GM12878 (cell line): ENCODE data around the gene APBB3. TPM values are rescaled to one million over a fixed set of nuclear protein-coding genes. Genes with fewer than 3 reads are reported as not detected.
A peak's percentile ranks its signal among the peaks of the same experiment; 100 is the strongest.

Experiments used
- ASH2L ChIP-seq: fragments of 300-600, 200-600 bp; sonication (generic); IDR thresholded peaks from 2 replicates; pipeline ENCODE4 v1.6.1; 2017; ENCODE audit warnings: low read depth, mild to moderate bottlenecking, borderline replicate concordance
- BHLHE40 ChIP-seq, 2 experiments: fragments of 450-650 bp in 1 of 2; IDR thresholded peaks; 2 replicates each; pipeline ENCODE4 v1.6.1; 2011 to 2017; ENCODE audit warnings: low read depth in 2 of 2, borderline replicate concordance in 1 of 2, improper control_type of control experiment in 1 of 2, low read length in 1 of 2, mild to moderate bottlenecking in 1 of 2
- BMI1 ChIP-seq: fragments of 450-650 bp; IDR thresholded peaks from 2 replicates; pipeline ENCODE4 v1.6.1; 2016; ENCODE audit warnings: mild to moderate bottlenecking, moderate library complexity, borderline replicate concordance
- CREM ChIP-seq: IDR thresholded peaks from 2 replicates; pipeline ENCODE4 v1.6.1; 2014; ENCODE audit warnings: antibody characterized with exemption, low read depth
- EGR1 ChIP-seq, 2 experiments: IDR thresholded peaks; 1 replicate in 1 of 2; 2 replicates in 1 of 2; pipeline ENCODE4 v1.6.1; 2011 to 2012; ENCODE audit warnings: low read depth in 2 of 2, low read length in 2 of 2, borderline replicate concordance in 1 of 2, mild to moderate bottlenecking in 1 of 2, moderate library complexity in 1 of 2
- ESRRA ChIP-seq: IDR thresholded peaks from 2 replicates; pipeline ENCODE4 v1.6.1; 2012; ENCODE audit warnings: mild to moderate bottlenecking, low read length, improper control_type of control experiment
- FOS ChIP-seq: IDR thresholded peaks from 3 replicates; pipeline ENCODE4 v1.6.1; 2011; ENCODE audit warnings: borderline replicate concordance; ENCODE audit not compliant: insufficient read length; ENCODE audit errors: extremely low read depth
- IKZF2 ChIP-seq, 2 experiments: fragments of 450-650 bp; IDR thresholded peaks; 2 replicates each; pipeline ENCODE4 v1.6.1; 2017; ENCODE audit warnings: mild to moderate bottlenecking in 2 of 2, moderate library complexity in 2 of 2
- MTA2 ChIP-seq: fragments of 450-650 bp; IDR thresholded peaks from 2 replicates; pipeline ENCODE4 v1.6.1; 2016; ENCODE audit warnings: low read depth, mild to moderate bottlenecking, moderate library complexity
- MTA3 ChIP-seq: IDR thresholded peaks from 2 replicates; pipeline ENCODE4 v1.6.1; 2012; ENCODE audit warnings: low read length, inconsistent platforms, borderline replicate concordance
- MYB ChIP-seq: fragments of 150-350 bp; IDR thresholded peaks from 2 replicates; pipeline ENCODE4 v1.6.1; 2014; ENCODE audit warnings: mild to moderate bottlenecking, low read depth, low read length, borderline replicate concordance
- NFIC ChIP-seq: IDR thresholded peaks from 2 replicates; pipeline ENCODE4 v1.6.1; 2012; ENCODE audit warnings: low read depth, mild to moderate bottlenecking, inconsistent platforms, low read length, moderate library complexity
- NFXL1 ChIP-seq: fragments of 450-650 bp; IDR thresholded peaks from 2 replicates; pipeline ENCODE4 v1.6.1; 2017; ENCODE audit warnings: antibody characterized with exemption, mild to moderate bottlenecking, borderline replicate concordance
- NFYB ChIP-seq: IDR thresholded peaks from 2 replicates; pipeline ENCODE4 v1.6.1; 2011; ENCODE audit warnings: low read depth, mild to moderate bottlenecking, low read length, improper control_type of control experiment, moderate library complexity; ENCODE audit not compliant: insufficient read depth
- POLR2AphosphoS5 ChIP-seq: IDR thresholded peaks from 2 replicates; pipeline ENCODE4 v1.6.1; 2011; ENCODE audit warnings: mild to moderate bottlenecking, low read length, inconsistent platforms
- RB1 ChIP-seq: fragments of 450-650 bp; formaldehyde crosslinking; IDR thresholded peaks from 2 replicates; pipeline ENCODE4 v1.6.1; 2017; ENCODE audit warnings: mild to moderate bottlenecking, borderline replicate concordance
- RELA ChIP-seq: fragments of 450-650 bp; IDR thresholded peaks from 2 replicates; pipeline ENCODE4 v1.8.0; 2014; ENCODE audit warnings: borderline replicate concordance; ENCODE audit not compliant: partially characterized antibody
- SIN3A ChIP-seq: IDR thresholded peaks from 2 replicates; pipeline ENCODE4 v1.6.1; 2012; ENCODE audit warnings: low read depth, low read length, improper control_type of control experiment
- SIX5 ChIP-seq: IDR thresholded peaks from 2 replicates; pipeline ENCODE4 v1.6.1; 2011; ENCODE audit warnings: mild to moderate bottlenecking, low read depth, low read length, moderate library complexity; ENCODE audit not compliant: severe bottlenecking
- SUZ12 ChIP-seq: fragments of 200-600 bp; sonication (generic); IDR thresholded peaks from one replicate; pipeline ENCODE4 v1.6.1; 2018; ENCODE audit warnings: antibody characterized with exemption, mild to moderate bottlenecking; ENCODE audit not compliant: unreplicated experiment
- TARDBP ChIP-seq: IDR thresholded peaks from 2 replicates; pipeline ENCODE4 v1.6.1; 2016; ENCODE audit warnings: borderline replicate concordance
- WRNIP1 ChIP-seq: IDR thresholded peaks from 2 replicates; pipeline ENCODE4 v1.6.1; 2011; ENCODE audit warnings: low read depth, low read length, improper control_type of control experiment, borderline replicate concordance
- ZNF274 ChIP-seq: IDR thresholded peaks from one replicate; pipeline ENCODE4 v1.8.0; 2011; ENCODE audit not compliant: insufficient read length, insufficient read depth
- polyA plus RNA-seq, 11 experiments: library from polyadenylated mRNA; depleted of rRNA in 4 of 11; unstranded in 6 of 11; stranded (reverse) in 5 of 11; fragments of >200 nt; fragmentation: Nextera tagmentation in 4 of 11; fragmentation: Illumina TruSeq in 1 of 11; extraction: Ambion mirVana in 4 of 11; extraction: Trizol in 1 of 11; gene quantifications; 1 replicate in 1 of 11; 2 replicates in 10 of 11; pipeline versions ENCODE4 v1.2.1 to v1.2.3, GENCODE V29; 2011 to 2016; ENCODE audit warnings: inconsistent platforms in 2 of 11, missing spikeins in 2 of 11, low read depth in 1 of 11
- total RNA-seq, 4 experiments: library from RNA; depleted of rRNA in 3 of 4; stranded (reverse); fragments of >200 nt in 3 of 4; fragmentation: Illumina TruSeq in 1 of 4; extraction: Trizol in 1 of 4; gene quantifications; 2 replicates each; pipeline versions ENCODE4 v1.2.1 to v1.2.3, GENCODE V29; 2013 to 2021
- TF ChIP-seq, protein P1 (sequence below): fragments of 450-650 bp; IDR thresholded peaks from 2 replicates; pipeline ENCODE4 v1.6.1; 2017; ENCODE audit warnings: mild to moderate bottlenecking, moderate library complexity
- TF ChIP-seq, protein P2 (sequence below): fragments of 450-650 bp; formaldehyde crosslinking; IDR thresholded peaks from 2 replicates; pipeline ENCODE4 v1.5.0; 2022; ENCODE audit warnings: mild to moderate bottlenecking, missing genetic modification characterization

The APBB3 gene
- total and polyA plus RNA-seq, 10 of the 15 experiments (the other 5 are each of a cell fraction or from before 2014, with no cell fraction given), result 0.35 to 33.3 (median 14.3) TPM

DNA sequence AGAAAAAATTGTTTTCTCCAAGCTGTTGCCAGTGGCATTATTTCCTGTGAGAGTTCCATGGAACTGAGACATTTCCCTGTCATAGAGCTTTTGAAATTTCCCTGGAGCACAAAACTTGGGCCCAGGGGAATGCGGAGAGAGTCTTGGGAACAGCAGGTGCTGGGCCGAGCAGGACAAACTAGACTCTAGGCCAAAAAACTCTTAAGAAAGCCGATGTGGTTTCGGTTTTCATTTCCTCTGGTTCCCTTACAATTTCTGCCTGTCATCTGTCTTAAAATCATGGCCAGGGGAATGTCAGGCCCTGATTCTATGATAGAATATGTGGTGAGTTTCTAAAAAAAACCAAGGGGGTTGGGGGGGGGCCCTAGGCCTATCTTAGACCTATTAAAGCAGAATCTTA lies 4.8 kb upstream of the APBB3 start (continued):
- TF ChIP-seq RELA (no peak), BMI1 (no peak), MTA2 (no peak), SUZ12 (no peak), RB1 (no peak), EGR1 (IDR thresholded peaks at IDR 0.05; ENCODE audit: borderline replicate concordance in 1 of 2, low read depth in 2 of 2, low read length in 2 of 2) (no peak), MYB (no peak), SIN3A (no peak), POLR2AphosphoS5 (no peak), MTA3 (no peak), WRNIP1 (no peak), ZNF274 (no peak), CREM (no peak), BHLHE40 (IDR thresholded peaks at IDR 0.05; ENCODE audit: borderline replicate concordance in 1 of 2, low read depth in 2 of 2, low read length in 1 of 2) (no peak), NFIC (0 out of 2 replicates have a peak, but pooled peaks have one; percentile 43), FOS (no peak), SIX5 (no peak), NFYB (no peak), NFXL1 (no peak), ESRRA (no peak), ASH2L (0 out of 2 replicates have a peak, but pooled peaks have one; percentile 24), IKZF2 (IDR thresholded peaks at IDR 0.05) (no peak), TARDBP (no peak)
- TF ChIP-seq, protein P1, sequence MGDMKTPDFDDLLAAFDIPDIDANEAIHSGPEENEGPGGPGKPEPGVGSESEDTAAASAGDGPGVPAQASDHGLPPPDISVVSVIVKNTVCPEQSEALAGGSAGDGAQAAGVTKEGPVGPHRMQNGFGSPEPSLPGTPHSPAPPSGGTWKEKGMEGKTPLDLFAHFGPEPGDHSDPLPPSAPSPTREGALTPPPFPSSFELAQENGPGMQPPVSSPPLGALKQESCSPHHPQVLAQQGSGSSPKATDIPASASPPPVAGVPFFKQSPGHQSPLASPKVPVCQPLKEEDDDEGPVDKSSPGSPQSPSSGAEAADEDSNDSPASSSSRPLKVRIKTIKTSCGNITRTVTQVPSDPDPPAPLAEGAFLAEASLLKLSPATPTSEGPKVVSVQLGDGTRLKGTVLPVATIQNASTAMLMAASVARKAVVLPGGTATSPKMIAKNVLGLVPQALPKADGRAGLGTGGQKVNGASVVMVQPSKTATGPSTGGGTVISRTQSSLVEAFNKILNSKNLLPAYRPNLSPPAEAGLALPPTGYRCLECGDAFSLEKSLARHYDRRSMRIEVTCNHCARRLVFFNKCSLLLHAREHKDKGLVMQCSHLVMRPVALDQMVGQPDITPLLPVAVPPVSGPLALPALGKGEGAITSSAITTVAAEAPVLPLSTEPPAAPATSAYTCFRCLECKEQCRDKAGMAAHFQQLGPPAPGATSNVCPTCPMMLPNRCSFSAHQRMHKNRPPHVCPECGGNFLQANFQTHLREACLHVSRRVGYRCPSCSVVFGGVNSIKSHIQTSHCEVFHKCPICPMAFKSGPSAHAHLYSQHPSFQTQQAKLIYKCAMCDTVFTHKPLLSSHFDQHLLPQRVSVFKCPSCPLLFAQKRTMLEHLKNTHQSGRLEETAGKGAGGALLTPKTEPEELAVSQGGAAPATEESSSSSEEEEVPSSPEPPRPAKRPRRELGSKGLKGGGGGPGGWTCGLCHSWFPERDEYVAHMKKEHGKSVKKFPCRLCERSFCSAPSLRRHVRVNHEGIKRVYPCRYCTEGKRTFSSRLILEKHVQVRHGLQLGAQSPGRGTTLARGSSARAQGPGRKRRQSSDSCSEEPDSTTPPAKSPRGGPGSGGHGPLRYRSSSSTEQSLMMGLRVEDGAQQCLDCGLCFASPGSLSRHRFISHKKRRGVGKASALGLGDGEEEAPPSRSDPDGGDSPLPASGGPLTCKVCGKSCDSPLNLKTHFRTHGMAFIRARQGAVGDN, result 0 out of 2 replicates have a peak, but pooled peaks have one; percentile 30
- TF ChIP-seq, protein P2, sequence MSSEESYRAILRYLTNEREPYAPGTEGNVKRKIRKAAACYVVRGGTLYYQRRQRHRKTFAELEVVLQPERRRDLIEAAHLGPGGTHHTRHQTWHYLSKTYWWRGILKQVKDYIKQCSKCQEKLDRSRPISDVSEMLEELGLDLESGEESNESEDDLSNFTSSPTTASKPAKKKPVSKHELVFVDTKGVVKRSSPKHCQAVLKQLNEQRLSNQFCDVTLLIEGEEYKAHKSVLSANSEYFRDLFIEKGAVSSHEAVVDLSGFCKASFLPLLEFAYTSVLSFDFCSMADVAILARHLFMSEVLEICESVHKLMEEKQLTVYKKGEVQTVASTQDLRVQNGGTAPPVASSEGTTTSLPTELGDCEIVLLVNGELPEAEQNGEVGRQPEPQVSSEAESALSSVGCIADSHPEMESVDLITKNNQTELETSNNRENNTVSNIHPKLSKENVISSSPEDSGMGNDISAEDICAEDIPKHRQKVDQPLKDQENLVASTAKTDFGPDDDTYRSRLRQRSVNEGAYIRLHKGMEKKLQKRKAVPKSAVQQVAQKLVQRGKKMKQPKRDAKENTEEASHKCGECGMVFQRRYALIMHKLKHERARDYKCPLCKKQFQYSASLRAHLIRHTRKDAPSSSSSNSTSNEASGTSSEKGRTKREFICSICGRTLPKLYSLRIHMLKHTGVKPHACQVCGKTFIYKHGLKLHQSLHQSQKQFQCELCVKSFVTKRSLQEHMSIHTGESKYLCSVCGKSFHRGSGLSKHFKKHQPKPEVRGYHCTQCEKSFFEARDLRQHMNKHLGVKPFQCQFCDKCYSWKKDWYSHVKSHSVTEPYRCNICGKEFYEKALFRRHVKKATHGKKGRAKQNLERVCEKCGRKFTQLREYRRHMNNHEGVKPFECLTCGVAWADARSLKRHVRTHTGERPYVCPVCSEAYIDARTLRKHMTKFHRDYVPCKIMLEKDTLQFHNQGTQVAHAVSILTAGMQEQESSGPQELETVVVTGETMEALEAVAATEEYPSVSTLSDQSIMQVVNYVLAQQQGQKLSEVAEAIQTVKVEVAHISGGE (CRISPR knock-in tag), result no peak
